Pons (tissue), 1 donor: ENCODE measurements around the gene GPRASP2.
A peak's percentile ranks its signal among the peaks of the same experiment; 100 is the strongest.
"Not testable (repeated sequence)": the region's sequence is repeated elsewhere in the genome, so short reads cannot be mapped to it uniquely, and the experiment has no call there.

ENCODE experiments used
- DNase-seq: peaks from one replicate; pipeline ENCODE4 v3.0.0-alpha.2; 2016; ENCODE audit warnings: low spot score

GPRASP2 gene

GRCh38 chrX:102712216-102712966, at the start of gene GPRASP2:
TSS of gene GPRASP2 (plus strand) at chrX:102712448. CDS start at chrX:102714870, 2,422 bp downstream.
- DNase-seq, result no peak

DNA sequence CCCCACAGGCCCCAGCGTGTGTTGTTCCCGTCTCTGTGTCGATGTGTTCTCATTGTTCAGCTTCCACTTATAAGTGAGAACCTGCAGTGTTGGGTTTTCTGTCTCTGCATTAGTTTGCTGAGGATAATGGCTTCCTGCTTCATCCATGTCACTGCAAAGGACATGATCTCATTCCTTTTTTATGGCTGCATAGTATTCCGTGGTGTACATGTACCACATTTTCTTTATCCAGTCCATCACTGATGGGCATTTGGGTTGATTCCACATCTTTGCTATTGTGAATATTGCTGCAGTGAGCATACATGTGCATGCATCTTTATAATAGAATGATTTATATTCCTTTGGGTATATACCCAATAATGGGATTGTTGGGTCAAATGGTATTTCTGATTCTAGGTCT, 48.4 kb upstream of the GPRASP2 start:
- not testable (repeated sequence) for DNase-seq

GRCh38 chrX:102667034-102667433, 45.2 kb upstream of the GPRASP2 start:
- not testable (repeated sequence) for DNase-seq

GRCh38 chrX:102669526-102669925, 42.7 kb upstream of the GPRASP2 start:
- DNase-seq, result no peak

- DNase-seq, result no peak
These were observed 39.4 kb upstream of the GPRASP2 start for GRCh38 chrX:102672856-102673255.

DNA sequence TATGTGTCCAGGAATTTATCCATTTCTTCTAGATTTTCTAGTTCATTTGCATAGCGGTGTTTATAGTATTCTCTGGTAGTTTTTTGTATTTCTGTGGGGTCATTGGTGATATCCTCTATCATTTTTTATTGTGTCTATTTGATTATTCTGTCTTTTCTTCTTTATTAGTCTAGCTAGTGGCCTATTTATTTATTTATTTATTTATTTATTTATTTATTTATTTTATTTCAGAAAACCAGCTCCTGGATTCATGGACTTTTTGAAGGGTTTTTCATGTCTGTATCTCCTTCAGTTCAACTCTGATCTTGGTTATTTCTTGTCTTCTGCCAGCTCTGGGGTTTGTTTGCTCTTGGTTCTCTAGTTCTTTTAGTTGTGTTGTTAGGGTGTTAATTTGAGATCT, 34.8 kb upstream of the GPRASP2 start:
- DNase-seq, result not testable (repeated sequence)

DNA sequence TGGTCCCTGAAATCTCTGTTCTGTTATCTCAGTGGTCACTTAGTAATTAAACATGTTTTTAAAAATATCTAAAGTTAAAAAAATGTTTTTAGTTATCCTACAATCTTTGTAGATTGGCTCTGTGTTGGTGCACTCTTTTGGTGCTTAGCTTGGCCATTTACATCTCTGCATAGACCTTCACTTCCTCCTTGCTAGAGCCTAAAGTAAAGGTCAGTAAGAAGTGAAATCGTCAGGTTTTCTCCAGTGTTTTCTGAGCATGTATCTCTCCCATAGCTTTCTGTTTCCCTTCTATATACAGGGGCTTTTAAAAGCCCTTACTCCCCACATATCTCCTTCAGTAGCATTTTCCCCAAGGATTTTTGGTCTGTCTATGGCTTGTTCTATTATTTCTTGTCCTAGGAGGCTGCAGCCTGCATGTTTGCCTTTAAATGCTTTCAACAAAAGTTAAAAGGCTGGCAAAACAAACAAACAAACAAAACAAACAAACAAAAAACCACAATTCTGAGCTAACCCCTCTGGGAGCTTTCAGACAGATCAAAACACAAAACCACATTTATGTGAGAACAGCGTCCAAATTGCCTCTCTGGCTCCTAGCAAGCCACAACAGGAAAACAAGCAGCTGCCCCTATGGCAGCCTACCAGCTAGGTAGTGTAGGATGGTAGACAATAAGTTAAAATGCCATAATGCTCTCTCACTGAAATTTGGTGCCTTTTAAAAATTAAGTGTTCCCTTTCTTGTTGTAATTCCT, 27.3 kb upstream of the GPRASP2 start:
- DNase-seq, result no peak

- DNase-seq, result no peak
These were observed 17.5 kb upstream of the GPRASP2 start for GRCh38 chrX:102694749-102695148.

DNA sequence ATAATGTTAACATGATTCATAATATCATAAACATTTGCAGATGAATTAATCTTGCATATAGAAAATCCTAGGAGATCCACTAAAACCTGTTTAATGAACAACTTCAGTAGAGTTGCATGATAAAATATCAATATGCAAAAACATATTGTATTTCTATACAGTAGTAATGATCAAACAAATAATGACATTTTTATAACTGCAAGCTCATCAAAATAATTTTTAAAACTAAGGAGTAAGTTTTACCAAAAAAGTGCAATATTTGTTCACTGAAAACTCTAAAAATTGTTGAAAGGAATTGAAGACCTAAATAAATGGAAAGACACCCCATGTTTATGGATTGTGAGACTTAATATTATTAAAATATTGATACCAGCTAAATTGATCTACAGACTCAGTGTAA, 15.9 kb upstream of the GPRASP2 start:
- no peak for DNase-seq

- DNase-seq, result no peak
These were observed 14.8 kb upstream of the GPRASP2 start for GRCh38 chrX:102697494-102697893.

DNA sequence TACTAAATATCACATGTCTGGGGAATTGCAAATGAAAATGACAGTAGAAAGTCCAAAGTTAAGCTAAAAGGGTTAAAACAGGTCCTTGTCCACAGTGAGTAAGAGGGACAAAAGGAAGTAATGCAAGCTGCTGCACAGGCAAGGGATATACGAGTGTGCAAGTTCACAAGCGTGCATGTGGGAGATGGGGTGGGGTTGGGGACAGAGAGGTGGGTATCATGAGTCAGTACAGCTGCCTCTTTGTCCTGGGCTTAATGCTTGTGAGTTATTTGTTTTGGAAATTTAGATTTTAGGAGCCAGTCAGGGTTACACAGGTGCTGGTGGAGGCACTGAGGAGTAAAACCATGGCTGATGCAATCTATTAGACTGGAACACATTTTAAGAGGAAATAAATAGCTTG, 3.3 kb upstream of the GPRASP2 start:
- DNase-seq, result no peak

DNA sequence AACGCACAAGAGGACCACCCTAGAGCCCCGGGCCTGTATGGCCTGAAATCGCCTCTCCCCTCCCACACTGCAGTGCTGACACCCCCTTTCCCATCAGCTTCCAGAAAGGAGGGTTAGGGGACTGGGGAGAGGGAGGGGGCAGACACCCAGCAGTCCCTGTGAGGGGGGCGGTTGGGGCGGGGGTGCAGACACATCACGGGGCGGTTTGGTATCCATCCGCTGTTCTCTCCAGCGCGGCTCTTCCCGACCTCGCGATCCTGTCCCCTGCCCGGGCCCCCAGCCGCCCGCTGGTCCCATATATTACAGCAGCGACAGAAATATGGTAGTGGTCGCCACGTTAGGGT, 404 bp upstream of the GPRASP2 start:
- DNase-seq, result no peak

DNA sequence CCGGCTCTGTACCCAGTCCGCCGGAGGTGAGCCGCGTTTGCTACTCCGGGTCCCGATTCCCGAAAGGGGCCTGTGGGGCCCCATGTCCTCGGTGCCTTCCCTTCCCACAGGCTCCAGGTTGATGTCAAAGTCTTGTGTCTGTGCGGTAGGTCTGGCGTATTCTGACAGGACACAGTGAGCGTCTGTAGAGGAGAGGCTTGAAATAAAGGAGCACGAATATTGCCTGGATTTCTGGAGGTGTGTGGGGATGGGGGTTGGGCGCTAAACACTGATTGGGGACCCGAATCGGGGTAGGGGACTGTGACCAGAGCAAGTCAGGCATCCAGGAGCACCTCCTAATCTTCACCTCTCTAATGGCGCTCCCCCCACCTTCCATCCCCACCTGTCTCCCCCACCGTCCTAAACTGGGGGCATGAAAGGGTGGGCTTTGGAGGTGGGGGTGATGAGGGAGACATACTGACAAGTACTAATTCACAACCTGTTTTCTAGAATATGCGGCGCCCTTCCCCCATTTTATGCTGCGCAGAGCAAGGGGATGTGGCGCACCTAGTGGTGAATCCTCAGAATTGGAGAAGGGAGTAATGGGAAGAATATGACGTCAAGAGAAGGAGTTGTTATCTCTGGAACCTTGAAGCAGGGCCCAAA, 855 bp downstream of the GPRASP2 start:
- DNase-seq, result peak; percentile 70

GRCh38 chrX:102714994-102715393, 2.7 kb downstream of the GPRASP2 start:
- no peak for DNase-seq

DNA sequence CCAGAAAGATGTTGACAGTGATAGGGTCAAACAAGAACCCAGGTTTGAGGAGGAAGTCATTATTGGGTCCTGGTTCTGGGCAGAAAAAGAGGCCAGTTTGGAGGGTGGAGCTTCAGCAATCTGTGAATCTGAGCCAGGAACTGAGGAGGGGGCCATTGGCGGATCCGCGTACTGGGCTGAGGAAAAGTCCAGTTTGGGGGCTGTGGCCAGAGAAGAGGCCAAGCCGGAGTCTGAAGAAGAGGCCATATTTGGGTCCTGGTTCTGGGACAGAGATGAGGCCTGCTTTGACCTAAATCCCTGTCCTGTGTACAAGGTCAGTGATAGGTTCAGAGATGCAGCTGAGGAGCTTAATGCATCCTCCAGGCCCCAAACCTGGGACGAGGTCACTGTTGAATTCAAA, 3.7 kb downstream of the GPRASP2 start:
- no peak for DNase-seq

DNA sequence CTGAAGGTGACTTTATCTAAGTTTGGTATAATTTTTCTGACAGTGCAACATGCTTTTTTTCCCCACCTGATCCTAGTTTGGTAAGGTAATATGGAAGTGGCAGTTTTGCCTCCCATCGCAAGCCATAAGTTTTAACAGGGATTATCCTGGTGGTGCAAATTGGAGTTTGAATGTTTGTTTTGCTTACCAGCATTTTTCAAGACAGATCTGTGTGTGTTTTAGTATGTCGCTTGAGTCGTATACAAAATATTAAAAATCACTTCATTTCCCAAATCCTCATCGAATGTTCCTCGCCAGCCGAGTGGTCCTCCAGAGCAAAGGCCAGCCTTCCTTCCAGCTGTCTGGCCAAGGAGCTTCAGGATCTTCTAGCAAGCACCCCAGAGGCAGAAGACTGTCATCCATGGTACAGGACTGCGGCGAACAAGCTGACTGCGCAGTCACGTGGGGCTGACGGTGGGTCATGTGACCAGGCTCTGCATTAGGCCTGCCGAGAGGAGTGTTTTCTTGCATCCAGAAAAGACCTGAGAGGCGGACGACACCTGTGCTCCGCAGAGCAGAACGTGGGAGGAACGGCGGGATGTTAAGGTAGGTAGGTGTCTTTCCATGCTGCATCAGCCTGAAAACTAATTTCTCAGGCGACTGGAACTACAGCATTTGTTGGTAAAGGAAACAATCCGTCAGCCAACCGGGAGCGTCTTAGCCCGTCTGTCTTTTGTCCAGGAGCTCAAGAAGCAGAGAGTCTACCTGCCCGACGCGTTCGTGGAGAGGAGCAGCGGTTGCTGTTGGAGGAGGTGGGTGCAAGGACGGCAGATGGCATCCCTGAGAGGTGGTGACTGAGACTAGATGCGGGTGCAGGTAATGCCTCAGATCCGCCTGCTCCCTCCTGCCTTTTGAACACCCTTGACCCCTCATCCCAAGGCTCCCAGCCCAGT, 8.3 kb downstream of the GPRASP2 start, which contains the start of gene GPRASP3:
Gene GPRASP3 (plus strand): TSS at position 507 of the 932 bp plus-strand sequence. CDS start 28,253 bp downstream, outside the sequence.
- DNase-seq, result peak; percentile 81

DNA sequence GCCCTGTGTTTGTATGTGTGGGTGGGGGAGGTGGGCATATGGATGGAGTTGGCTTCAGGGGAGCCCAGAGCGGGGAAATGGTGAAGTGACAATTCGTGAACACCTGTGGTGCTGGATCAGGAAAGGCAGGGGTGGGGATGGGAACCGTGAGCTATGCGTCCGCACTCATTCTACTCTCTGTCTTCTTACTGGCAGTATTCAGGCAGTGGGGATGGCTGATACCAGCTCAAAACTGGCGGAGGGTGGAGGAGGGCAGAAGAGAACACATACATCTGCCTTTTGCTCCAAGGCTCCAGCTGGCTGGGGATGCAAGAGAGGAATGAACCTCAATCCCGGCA, 8.9 kb downstream of the GPRASP2 start:
- not testable (repeated sequence) for DNase-seq

- no peak for DNase-seq
These were observed 11.2 kb downstream of the GPRASP2 start for GRCh38 chrX:102723456-102723855.

GRCh38 chrX:102727761-102728160, 15.5 kb downstream of the GPRASP2 start:
- no peak for DNase-seq

DNA sequence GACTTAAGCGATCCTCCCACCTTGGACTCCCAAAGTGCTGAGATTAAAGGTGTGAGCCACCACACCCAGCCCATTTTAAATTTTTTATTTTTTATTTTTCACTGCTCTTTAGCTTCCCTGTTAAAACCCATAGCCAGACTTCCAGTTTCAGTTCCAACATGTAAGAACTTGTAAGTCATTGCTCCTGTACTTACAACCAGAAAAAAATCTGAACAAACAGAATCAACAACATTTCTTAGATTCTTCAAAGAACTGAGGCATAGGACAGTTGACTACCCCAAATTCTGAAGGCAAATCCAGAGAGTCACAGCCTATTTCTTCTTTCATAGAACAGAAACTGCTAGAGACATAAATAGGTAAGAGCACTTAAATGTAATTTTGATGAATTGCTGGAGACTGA, 16.4 kb downstream of the GPRASP2 start:
- no peak for DNase-seq

DNA sequence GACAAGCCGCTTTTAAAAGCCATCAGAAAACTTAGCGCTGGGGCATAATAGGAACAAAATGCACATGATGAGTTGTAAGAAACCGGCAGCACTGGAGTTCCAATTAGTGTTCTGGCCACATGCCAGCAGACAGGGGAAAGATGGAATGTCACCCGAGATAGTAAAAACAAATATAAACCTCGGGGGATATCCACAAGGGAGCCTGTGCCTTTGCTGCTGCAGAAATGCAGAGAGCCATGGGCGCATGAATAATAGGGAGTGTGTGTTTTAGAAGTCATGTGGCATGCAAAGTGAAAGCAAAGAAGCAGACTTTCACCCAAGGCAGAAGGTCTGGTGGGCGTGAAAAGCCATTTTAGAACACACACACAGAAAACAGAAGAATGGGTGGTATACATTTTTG, 27.4 kb downstream of the GPRASP2 start:
- DNase-seq, result no peak

- DNase-seq, result no peak
These were observed 32.1 kb downstream of the GPRASP2 start for GRCh38 chrX:102744307-102744706.
